ENCODE results near the gene PRMT7. TPM values are rescaled to one million over a fixed set of nuclear protein-coding genes. Genes with fewer than 3 reads are reported as not detected.

Gene PRMT7
- total RNA-seq, 4 donors from 2014 or later, result 20.6 to 115 (median 38.5) TPM

DNA sequence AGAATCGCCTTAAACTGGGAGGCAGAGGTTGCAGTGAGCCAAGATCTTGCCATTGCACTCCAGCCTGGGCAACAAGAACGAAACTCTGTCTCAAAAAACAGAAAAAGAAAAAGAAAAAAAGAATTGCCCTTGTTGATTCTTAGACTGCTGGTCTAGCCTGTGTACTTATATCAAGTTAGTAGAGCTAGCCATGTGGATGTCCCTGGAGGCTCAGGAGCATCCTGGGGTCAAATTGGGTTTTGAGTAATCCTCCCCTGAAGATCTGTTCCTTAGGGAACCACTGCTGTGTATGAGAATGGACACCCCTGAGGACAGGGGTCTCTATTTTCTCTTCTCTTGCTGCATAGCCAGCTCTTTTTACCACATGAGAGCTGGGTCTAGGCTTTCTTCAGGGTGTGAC, 21.6 kb upstream of the PRMT7 start:
- Histone ChIP-seq H3K4me1 (peaks cover 7 to 45% (median 10%) of the 10 kb centered on the region in 4 donors), H3K27ac (peak overlapping the region in 3 of 4 donors; percentile 34 to 42 (median 38)), H3K36me3 (peaks cover 0 to 19% (median 9%) of the 10 kb centered on the region in 4 donors), H3K4me3 (no peak overlapping the region), H3K9me3 (no peaks in the 10 kb centered on the region), H3K27me3 (no peaks in the 10 kb centered on the region)
- intact Hi-C loops (cut with DNase I; ENCODE audit: low total_unique reads), result no loop called here
- 85% methylated on average over 2 of the region's 2 CpGs; no CpG with 5 or more reads in 1 of the 2 donors for WGBS, 2 donors (ENCODE audit: low coverage in 1 of 2)
- TF ChIP-seq, protein P1, sequence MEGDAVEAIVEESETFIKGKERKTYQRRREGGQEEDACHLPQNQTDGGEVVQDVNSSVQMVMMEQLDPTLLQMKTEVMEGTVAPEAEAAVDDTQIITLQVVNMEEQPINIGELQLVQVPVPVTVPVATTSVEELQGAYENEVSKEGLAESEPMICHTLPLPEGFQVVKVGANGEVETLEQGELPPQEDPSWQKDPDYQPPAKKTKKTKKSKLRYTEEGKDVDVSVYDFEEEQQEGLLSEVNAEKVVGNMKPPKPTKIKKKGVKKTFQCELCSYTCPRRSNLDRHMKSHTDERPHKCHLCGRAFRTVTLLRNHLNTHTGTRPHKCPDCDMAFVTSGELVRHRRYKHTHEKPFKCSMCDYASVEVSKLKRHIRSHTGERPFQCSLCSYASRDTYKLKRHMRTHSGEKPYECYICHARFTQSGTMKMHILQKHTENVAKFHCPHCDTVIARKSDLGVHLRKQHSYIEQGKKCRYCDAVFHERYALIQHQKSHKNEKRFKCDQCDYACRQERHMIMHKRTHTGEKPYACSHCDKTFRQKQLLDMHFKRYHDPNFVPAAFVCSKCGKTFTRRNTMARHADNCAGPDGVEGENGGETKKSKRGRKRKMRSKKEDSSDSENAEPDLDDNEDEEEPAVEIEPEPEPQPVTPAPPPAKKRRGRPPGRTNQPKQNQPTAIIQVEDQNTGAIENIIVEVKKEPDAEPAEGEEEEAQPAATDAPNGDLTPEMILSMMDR (IDR thresholded peaks at IDR 0.05), result no peak
- no peak for TF ChIP-seq EP300 (IDR thresholded peaks at IDR 0.05; ENCODE audit: low read depth)
- no peak for DNase-seq
- in situ Hi-C loops (cut with MboI; ENCODE audit: low pct_ligation_motif_present in 1 of 4, low pct_unique_long_range_greater_than_20kb in 1 of 4, low sequenced_read_pairs in 3 of 4), result no loop called here

DNA sequence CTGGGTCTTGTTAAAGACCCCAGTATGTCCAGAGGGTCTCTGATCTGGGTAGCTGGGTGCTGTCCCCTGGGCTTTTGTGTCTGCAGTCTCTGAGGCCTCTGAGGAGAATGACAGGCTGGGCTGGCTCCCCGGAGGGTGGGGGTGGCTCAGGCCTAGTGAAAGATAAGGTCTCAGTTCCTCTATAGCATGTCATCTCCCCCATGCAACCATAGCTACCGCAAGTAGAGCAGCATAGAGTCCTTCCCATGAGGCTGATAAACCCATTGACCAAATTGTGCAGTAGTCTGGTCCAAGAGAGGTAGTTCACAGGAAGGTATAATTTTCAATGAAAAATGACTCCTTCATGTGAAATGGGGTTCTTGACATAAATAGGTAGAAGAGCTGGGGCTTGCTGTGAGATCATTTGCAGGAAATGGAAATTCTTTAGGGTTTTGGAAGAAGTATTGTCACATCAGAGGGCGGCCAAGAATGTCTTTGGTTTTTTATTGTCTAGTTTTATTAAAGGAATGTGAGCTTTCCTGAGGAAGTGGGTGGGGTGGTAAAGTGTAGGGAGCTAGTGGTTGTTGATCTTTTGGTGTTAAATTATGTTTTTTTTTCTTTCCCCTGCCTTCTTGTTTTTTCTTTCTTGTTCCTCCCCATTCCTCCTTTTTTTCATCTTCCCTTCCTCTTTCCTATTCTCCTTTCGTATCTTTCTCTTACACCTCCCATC, 21.0 kb upstream of the PRMT7 start:
- H3K36me3 ChIP-seq, result peaks cover 0 to 22% (median 9%) of the 10 kb centered on the region in 4 donors
- intact Hi-C loops (cut with DNase I; ENCODE audit: low total_unique reads), result no loop called here
- H3K9me3 ChIP-seq, result no peaks in the 10 kb centered on the region
- no peak overlapping the region for H3K4me3 ChIP-seq
- in situ Hi-C loops (cut with MboI; ENCODE audit: low pct_ligation_motif_present in 1 of 4, low pct_unique_long_range_greater_than_20kb in 1 of 4, low sequenced_read_pairs in 3 of 4), result no loop called here
- DNase-seq, result no peak
- TF ChIP-seq POLR2A (IDR thresholded peaks at IDR 0.05), result no peak
- TF ChIP-seq EP300 (IDR thresholded peaks at IDR 0.05; ENCODE audit: low read depth), result no peak
- TF ChIP-seq, protein P1 (IDR thresholded peaks at IDR 0.05), result no peak
- TF ChIP-seq POLR2AphosphoS5 (IDR thresholded peaks at IDR 0.05), result no peak
- H3K27me3 ChIP-seq, result no peaks in the 10 kb centered on the region
- peak overlapping the region; percentile 21 to 42 (median 36) for H3K27ac ChIP-seq
- peaks cover 7 to 41% (median 10%) of the 10 kb centered on the region in 4 donors for H3K4me1 ChIP-seq
- WGBS, 2 donors (ENCODE audit: low coverage in 1 of 2), result 51 to 58% methylated on average over 2 to 4 of the region's 4 CpGs

DNA sequence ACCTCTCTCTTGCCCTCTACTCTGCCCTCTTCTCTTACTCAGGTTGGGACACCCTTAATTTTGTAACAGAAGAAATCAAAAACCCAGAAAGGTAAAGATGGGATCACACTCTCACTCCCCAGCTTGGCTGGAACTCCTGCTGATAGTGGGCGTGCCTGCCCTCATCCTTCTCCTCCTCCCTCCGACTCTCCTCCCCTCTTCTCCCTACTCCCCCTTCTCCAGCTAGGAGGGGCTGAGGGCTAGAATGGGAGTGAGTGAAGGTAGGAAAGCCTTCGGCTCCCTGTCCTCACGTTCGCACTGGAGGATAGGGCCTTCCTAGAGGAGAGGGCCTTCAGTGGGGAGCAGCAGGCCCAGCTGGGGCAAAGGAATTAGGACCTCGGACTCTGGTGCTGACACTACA, 20.4 kb upstream of the PRMT7 start:
- Histone ChIP-seq H3K27me3 (no peaks in the 10 kb centered on the region), H3K9me3 (no peaks in the 10 kb centered on the region), H3K4me3 (no peak overlapping the region), H3K36me3 (peaks cover 0 to 28% (median 12%) of the 10 kb centered on the region in 4 donors), H3K27ac (peak overlapping the region in 3 of 4 donors; percentile 2 to 42 (median 17)), H3K4me1 (peaks cover 2 to 36% (median 9%) of the 10 kb centered on the region in 4 donors)
- 82% methylated on average over 6 of the region's 6 CpGs; no CpG with 5 or more reads in 1 of the 2 donors for WGBS, 2 donors (ENCODE audit: low coverage in 1 of 2)
- intact Hi-C loops (cut with DNase I; ENCODE audit: low total_unique reads) (no loop called here), in situ Hi-C loops (cut with MboI; ENCODE audit: low pct_ligation_motif_present in 1 of 4, low pct_unique_long_range_greater_than_20kb in 1 of 4, low sequenced_read_pairs in 3 of 4) (no loop called here)
- no peak for DNase-seq
- TF ChIP-seq, protein P1 (IDR thresholded peaks at IDR 0.05), result no peak
- TF ChIP-seq POLR2A (IDR thresholded peaks at IDR 0.05), result no peak
- no peak for TF ChIP-seq POLR2AphosphoS5 (IDR thresholded peaks at IDR 0.05)
- no peak for TF ChIP-seq EP300 (IDR thresholded peaks at IDR 0.05; ENCODE audit: low read depth)

DNA sequence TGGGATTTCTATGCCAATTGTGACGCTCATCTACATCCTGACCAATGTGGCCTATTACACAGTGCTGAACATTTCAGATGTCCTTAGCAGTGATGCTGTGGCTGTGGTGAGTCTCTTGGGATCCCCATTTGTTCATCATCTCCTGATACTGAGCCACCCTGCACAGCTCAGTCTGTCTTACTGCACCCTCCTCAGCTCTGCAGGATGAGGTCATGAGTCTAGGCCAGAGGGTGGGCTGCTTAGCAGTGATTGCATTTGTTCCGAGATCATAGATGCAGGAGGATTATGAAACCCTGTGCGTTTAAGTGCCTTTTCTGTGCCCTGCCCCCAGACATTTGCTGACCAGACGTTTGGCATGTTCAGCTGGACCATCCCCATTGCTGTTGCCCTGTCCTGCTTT, 19.6 kb upstream of the PRMT7 start:
- 89% methylated on average over 4 of the region's 4 CpGs; no CpG with 5 or more reads in 1 of the 2 donors for WGBS, 2 donors (ENCODE audit: low coverage in 1 of 2)
- Histone ChIP-seq H3K9me3 (no peaks in the 10 kb centered on the region), H3K4me3 (no peak overlapping the region), H3K36me3 (peaks cover 0 to 34% (median 16%) of the 10 kb centered on the region in 4 donors), H3K27me3 (no peaks in the 10 kb centered on the region), H3K4me1 (peaks cover 0 to 28% (median 5%) of the 10 kb centered on the region in 4 donors), H3K27ac (no peak overlapping the region)
- TF ChIP-seq, protein P1 (IDR thresholded peaks at IDR 0.05), result no peak
- no peak for DNase-seq
- in situ Hi-C loops (cut with MboI; ENCODE audit: low pct_ligation_motif_present in 1 of 4, low pct_unique_long_range_greater_than_20kb in 1 of 4, low sequenced_read_pairs in 3 of 4) (no loop called here), intact Hi-C loops (cut with DNase I; ENCODE audit: low total_unique reads) (no loop called here)
